Skeletal muscle cell (primary cell): ENCODE results near the gene KMT2A.
"Not testable (repeated sequence)": the region's sequence is repeated elsewhere in the genome, so short reads cannot be mapped to it uniquely, and the experiment has no call there.

Experiments used
- DNase-seq: peaks from one replicate; pipeline ENCODE4 v3.0.0-alpha.2; 2010; ENCODE audit warnings: low read depth
- H3K4me3 ChIP-seq: 2 replicates; pipeline ENCODE4 v1.5.1; 2011; ENCODE audit warnings: low read depth, mild to moderate bottlenecking, control low read depth, low read length, moderate library complexity

KMT2A gene

GRCh38 chr11:118571701-118572060 is 135.4 kb downstream of the KMT2A start:
- DNase-seq: not testable (repeated sequence)
- H3K4me3 ChIP-seq: peak overlapping the region; percentile 96

GRCh38 chr11:118572061-118572980 is 136.0 kb downstream of the KMT2A start, which contains the start of gene ARCN1:
TSS of gene ARCN1 (plus strand) at chr11:118572409. CDS start at chr11:118572548, 139 bp downstream.
- DNase-seq: peak; percentile 37
- H3K4me3 ChIP-seq: peak within 1 kb of the TSS; percentile 96

- no peak for DNase-seq
- H3K4me3 ChIP-seq: peak overlapping the region; percentile 96
Measured at GRCh38 chr11:118572981-118573550, 136.8 kb downstream of the KMT2A start.

- no peak for DNase-seq
- H3K4me3 ChIP-seq: peak overlapping the region; percentile 96
Measured at GRCh38 chr11:118574636-118575035, 138.3 kb downstream of the KMT2A start.
